HG03159 (cell line): ENCODE data around the gene CCDC85C.
A peak's percentile ranks its signal among the peaks of the same experiment; 100 is the strongest.
"Not testable (repeated sequence)": the region's sequence is repeated elsewhere in the genome, so short reads cannot be mapped to it uniquely, and the experiment has no call there.

Experiments
- ATAC-seq: cut with Tn5 transposase; IDR thresholded peaks from one replicate; pipeline ENCODE4 v1.9.1; 2021; ENCODE audit warnings: mild to moderate bottlenecking, moderate library complexity; ENCODE audit not compliant: unreplicated experiment

The CCDC85C gene

GRCh38 chr14:99603471-99604277, at the start of gene CCDC85C:
Gene CCDC85C, minus strand, starts transcription at chr14:99604207. Its CDS starts 248 bp downstream, at chr14:99603959.
- ATAC-seq = peak; percentile 15

- ATAC-seq = no peak
Measured at GRCh38 chr14:99651953-99652746, 48.1 kb upstream of the CCDC85C start.

DNA sequence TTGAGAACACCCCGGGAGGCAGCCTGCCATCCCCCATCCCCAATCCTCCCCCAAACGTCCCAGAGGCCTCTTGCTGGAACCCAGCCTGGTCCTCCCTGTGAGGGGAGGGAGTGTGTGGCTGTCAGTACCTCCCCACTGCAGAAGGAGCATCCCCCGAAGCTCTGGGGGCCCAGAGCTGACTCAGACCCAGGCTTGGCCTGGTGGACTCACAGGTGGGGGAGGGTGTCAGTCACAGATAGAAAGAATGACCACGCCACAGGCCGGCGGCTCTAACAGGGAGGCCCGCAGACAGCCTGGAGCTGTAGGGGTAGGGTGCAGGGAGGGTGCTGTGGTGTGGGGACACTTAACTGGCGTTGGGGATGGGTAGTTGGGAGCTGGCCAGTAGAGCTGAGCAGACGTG, 46.2 kb upstream of the CCDC85C start:
- no peak for ATAC-seq

- ATAC-seq = no peak
Measured at GRCh38 chr14:99649643-99650042, 45.6 kb upstream of the CCDC85C start.

DNA sequence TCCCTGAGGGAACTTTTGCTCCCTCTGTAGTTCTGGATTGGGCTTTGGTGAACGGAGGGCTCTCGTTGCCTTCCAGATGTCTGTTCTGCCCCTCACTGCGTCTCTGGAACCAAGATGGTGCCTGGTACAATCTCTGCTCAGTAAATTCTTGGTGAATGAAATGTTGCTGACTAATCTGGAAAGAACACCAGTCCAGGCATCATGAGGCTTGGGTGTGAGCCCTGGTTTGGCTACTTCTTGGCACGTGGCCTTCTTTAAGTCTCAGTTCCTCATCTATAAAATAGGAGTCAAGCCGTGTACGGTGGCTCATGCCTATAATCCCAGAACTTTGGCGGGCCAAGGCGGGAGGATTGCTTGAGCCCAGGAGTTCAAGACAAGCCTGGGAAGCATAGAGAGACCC, 45.2 kb upstream of the CCDC85C start:
- no peak for ATAC-seq

DNA sequence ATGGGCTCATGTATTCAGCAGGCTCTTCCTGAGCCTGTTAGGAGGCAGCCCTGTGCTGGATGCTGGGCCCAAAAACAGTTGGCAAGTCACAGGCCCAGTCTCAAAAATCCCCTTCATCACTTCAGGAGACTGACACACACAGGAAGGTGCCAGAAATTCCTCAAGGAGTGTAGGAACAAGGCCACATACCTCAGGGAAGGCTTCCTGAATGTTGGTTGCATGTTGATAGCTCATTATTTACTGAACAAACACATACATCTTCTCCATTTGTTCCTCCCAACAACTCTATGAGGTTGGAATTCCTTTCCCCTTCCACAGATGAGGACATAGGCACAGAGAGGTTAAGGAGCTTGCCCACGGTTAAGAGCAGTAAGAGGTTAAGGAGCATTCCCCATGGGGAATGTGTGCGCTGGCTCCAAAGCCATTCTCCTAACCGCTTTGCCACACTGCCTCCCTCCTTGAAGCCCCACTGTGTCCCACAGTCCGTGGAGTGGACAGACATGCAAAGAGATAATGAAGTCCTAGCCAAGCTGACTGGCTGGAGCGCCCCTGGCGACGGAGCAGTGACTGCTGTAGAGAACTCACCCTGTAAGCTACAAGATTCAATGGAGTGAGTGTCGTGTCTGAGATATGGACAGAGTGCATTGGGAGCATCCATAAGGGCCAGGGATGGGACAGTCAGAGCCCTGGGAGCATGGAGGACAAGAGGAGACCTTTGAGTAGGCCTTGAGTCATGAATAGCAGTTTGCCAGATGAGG, 44.2 kb upstream of the CCDC85C start:
- no peak for ATAC-seq

- ATAC-seq = no peak
Measured at GRCh38 chr14:99647411-99647810, 43.4 kb upstream of the CCDC85C start.

GRCh38 chr14:99645545-99646505, 41.8 kb upstream of the CCDC85C start:
- no peak for ATAC-seq

DNA sequence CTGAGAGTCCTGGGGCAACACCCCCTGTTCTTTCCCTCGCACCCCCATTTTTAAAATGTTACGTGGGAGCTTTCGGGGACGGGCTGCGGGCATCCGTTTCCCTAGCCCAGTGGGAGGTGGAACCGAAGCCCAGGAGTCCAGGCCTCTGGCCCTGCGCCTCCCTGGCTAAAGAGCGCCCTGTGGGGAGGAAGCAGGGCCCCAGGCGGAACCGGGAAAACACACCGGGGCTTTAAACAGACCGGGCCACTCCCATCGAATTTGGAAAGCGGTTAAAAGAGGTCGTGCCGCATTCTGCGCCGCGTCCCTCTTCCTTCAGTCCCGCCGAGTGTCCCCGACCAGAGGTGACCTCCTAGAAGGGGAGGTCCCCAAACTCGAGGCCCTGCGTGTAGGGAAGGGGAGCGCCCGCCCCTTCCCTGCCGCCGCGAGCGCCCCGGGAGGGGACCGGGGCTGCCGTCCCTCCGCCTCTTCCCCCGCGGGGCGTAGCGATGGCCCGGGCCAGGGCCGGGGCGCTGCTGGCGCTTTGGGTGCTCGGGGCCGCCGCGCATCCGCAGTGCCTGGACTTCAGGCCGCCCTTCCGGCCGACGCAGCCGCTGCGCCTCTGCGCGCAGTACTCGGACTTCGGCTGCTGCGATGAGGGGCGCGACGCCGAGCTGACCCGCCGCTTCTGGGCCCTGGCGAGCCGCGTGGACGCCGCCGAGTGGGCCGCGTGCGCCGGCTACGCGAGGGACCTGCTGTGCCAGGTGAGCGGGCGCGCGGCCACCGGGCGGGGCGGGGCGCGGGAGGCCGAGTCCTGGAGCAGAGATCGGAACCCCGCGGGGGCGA, 40.9 kb upstream of the CCDC85C start, which contains the start of gene HHIPL1:
Gene HHIPL1, plus strand, starts transcription at position 407 of the 822 bp plus-strand sequence. Its CDS starts 79 bp downstream, at position 486.
- no peak for ATAC-seq

- no peak for ATAC-seq
Measured at GRCh38 chr14:99644035-99644587, 40.1 kb upstream of the CCDC85C start.

GRCh38 chr14:99643343-99643742, 39.3 kb upstream of the CCDC85C start:
- no peak for ATAC-seq

- not testable (repeated sequence) for ATAC-seq
Measured at GRCh38 chr14:99642771-99643170, 38.8 kb upstream of the CCDC85C start.

DNA sequence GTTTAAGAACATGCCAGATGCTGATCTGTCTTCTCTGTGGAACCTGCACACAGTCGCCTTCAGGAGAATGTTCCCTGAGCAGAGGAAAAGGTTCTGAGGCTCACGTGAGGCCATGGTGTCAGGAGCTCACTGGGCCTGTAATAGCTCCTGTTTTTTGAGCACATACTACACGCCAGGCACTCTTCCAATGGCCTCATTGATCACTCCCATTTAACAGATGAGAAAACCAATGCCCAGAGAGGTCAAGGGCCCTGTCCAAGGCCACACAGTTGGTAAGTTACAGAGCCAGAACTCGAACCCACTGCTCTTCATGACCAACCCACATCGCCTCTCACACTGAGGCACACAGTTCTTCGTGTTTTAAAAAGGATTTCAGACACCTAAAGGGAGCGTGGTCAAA, 33.6 kb upstream of the CCDC85C start:
- no peak for ATAC-seq

DNA sequence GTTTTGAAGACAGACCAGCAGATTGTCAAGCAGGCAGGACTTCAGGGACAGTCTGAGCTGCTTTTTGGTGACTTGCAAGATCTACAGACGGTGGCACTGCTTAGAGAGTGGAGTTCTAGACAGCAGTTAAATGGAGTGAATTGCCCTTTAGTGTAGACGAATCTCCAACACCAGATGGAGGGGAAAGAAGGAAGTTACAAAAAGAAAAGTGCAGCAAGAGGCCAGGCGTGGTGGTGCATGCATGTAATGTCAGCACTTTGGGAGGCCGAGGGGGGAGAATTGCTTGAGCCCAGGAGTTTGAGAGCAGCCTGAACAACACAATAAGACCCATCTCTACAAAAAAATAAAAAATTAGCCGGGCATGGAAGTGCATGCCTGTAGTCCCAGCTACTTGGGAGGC, 32.5 kb upstream of the CCDC85C start:
- ATAC-seq = no peak

DNA sequence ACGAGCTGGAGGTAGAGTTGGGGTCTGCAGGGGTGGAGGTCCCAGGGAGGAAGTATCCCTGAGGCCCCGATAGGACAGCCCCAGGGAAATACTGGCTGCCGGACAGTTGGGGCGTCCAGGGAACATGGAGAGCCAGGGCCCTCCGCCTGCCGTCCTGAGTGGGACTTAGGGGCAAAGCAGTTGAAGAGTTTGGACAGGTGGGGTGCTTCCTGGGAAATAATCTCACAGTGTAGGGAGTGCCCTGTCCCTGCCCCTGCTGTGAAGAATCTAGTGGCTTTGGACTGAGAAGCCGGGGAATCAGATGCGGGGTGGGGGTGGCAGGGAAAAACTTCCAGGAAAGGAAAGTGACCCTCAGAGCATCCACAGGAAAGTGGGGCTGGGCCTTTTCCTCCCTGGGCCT, 31.1 kb upstream of the CCDC85C start:
- no peak for ATAC-seq

DNA sequence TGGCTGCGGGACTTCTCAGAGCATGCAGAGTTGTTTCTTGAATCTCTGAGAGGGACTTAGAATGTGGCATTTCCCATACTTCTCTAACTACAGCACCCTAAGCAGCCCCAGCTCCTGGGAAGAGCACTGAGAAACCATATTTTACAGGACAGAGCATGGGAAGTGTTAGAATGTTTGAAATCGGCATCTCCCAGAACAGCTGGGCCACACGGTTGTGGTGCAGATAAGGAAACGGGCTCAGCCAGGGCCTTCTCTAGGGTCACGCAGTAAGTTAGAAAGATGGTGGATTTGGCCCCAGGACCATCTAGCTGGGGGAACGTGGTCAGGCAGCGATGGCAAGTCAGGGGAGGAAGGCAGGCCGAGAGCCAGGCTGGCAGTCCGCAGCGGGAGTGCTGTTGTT, 30.4 kb upstream of the CCDC85C start:
- no peak for ATAC-seq

DNA sequence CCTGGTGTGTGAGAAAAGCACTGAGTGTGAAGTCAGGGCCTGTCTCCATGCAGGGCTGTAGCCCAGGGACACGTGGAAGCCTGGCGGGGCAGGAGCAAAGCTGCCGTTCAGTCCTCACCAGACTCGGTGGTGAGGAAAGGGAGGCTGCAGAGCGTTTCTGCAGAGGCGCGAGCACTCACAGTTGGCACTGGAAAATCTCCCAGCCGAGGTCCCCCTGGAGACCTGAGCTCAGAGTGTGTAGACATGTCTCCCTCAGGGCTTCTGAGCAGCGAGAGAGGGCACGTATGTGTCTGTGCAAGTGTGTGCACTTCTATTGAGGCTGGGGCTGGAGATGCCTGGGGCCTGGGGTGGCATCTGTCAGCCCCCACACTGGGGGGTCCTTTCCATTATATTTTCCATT, 29.9 kb upstream of the CCDC85C start:
- no peak for ATAC-seq

- no peak for ATAC-seq
Measured at GRCh38 chr14:99633141-99633540, 29.1 kb upstream of the CCDC85C start.
